ENCODE measurements around the gene HDAC8.

- TF ChIP-seq RAD21 (conservative IDR thresholded peaks at IDR 0.05 in 1 of 2, IDR thresholded peaks at IDR 0.05 in 1 of 2) = no peak
- TF ChIP-seq CTCF (IDR thresholded peaks at IDR 0.05) = no peak
- TF ChIP-seq MAZ (IDR thresholded peaks at IDR 0.05; ENCODE audit: borderline replicate concordance, low read depth, low read length) = no peak
- TF ChIP-seq HEYL (CRISPR knock-in tag; IDR thresholded peaks at IDR 0.05) = no peak
- no peak for TF ChIP-seq CEBPB (IDR thresholded peaks at IDR 0.05)
- no peak for TF ChIP-seq PHF8 (IDR thresholded peaks at IDR 0.05; ENCODE audit: borderline replicate concordance, low read depth)
- no peak for TF ChIP-seq RFX5 (IDR thresholded peaks at IDR 0.05)
- no peak for TF ChIP-seq USF2 (IDR thresholded peaks at IDR 0.05)
- no peak for TF ChIP-seq HMGXB4 (CRISPR knock-in tag; IDR thresholded peaks at IDR 0.05; ENCODE audit: borderline replicate concordance)
Observed at GRCh38 chrX:72477376-72477775, 95.3 kb downstream of the HDAC8 start.

All from A549 (cell line).